GM10847 (cell line): ENCODE data around the gene LHX2.

ENCODE experiments used
- POLR2A ChIP-seq: IDR thresholded peaks from 2 replicates; pipeline ENCODE4 v1.6.1; 2011; ENCODE audit not compliant: insufficient read length; ENCODE audit errors: extremely low read depth

LHX2 gene

GRCh38 chr9:124017051-124017928 is 5.7 kb downstream of the LHX2 start:
- TF ChIP-seq POLR2A, result no peak

GRCh38 chr9:124017929-124018729 is 6.6 kb downstream of the LHX2 start:
- TF ChIP-seq POLR2A, result no peak

- no peak for TF ChIP-seq POLR2A
Measured at GRCh38 chr9:124018730-124019697, 7.4 kb downstream of the LHX2 start.

- no peak for TF ChIP-seq POLR2A
Measured at GRCh38 chr9:124019771-124020519, 8.4 kb downstream of the LHX2 start.

- no peak for TF ChIP-seq POLR2A
Measured at GRCh38 chr9:124020520-124021384, 9.2 kb downstream of the LHX2 start.

GRCh38 chr9:124021385-124021769 is 9.8 kb downstream of the LHX2 start:
- no peak for TF ChIP-seq POLR2A

GRCh38 chr9:124022201-124023121 is 10.9 kb downstream of the LHX2 start:
- no peak for TF ChIP-seq POLR2A

GRCh38 chr9:124024107-124024506 is 12.5 kb downstream of the LHX2 start:
- no peak for TF ChIP-seq POLR2A

GRCh38 chr9:124029617-124030016 is 18.0 kb downstream of the LHX2 start:
- TF ChIP-seq POLR2A, result no peak

GRCh38 chr9:124030969-124031451 is 19.4 kb downstream of the LHX2 start:
- no peak for TF ChIP-seq POLR2A

GRCh38 chr9:124032247-124032646 is 20.7 kb downstream of the LHX2 start:
- TF ChIP-seq POLR2A, result no peak

GRCh38 chr9:124033348-124033747 is 21.8 kb downstream of the LHX2 start:
- no peak for TF ChIP-seq POLR2A
